Thoracic aorta (tissue), 2 donors: Measurements from ENCODE around the gene SSBP3. TPM values are rescaled to one million over a fixed set of nuclear protein-coding genes. Genes with fewer than 3 reads are reported as not detected.

Source experiments
- ATAC-seq: fragments of 150-250 bp; one replicate; pipeline ENCODE4 v1.8.0; 2017; ENCODE audit warnings: low read depth; ENCODE audit not compliant: insufficient number of reproducible peaks, low FRiP score
- DNase-seq: peaks from one replicate; pipeline ENCODE4 v3.0.0-alpha.2; 2020; ENCODE audit warnings: low spot score
- H3K27ac ChIP-seq, 2 donors: fragments of 200-600 bp; sonication (generic); 1 replicate in 1 of 2; 2 replicates in 1 of 2; pipeline ENCODE4 v1.5.1; 2016; ENCODE audit warnings: mild to moderate bottlenecking in 2 of 2, moderate library complexity in 2 of 2
- H3K27me3 ChIP-seq: fragments of 200-600 bp; sonication (generic); replicated peaks from 2 replicates; pipeline ENCODE4 v1.6.0; 2016; ENCODE audit warnings: mild to moderate bottlenecking; ENCODE audit not compliant: insufficient read depth
- H3K36me3 ChIP-seq: fragments of 200-600 bp; sonication (generic); one replicate; pipeline ENCODE4 v1.5.1; 2016
- H3K4me1 ChIP-seq, 2 donors: fragments of 200-600 bp; sonication (generic); 1 replicate in 1 of 2; 2 replicates in 1 of 2; pipeline versions ENCODE4 v1.5.1 to v1.6.0; 2016; ENCODE audit warnings: low read depth in 2 of 2, mild to moderate bottlenecking in 1 of 2; ENCODE audit not compliant: control insufficient read depth in 1 of 2
- H3K4me3 ChIP-seq: fragments of 200-600 bp; sonication (generic); 2 replicates; pipeline ENCODE4 v1.5.1; 2016; ENCODE audit warnings: mild to moderate bottlenecking
- H3K9me3 ChIP-seq: fragments of 200-600 bp; sonication (generic); 2 replicates; pipeline ENCODE4 v1.5.1; 2016
- CTCF ChIP-seq: fragments of 200-600 bp; sonication (generic); IDR thresholded peaks from one replicate; pipeline ENCODE4 v1.5.1; 2019; ENCODE audit warnings: antibody characterized with exemption
- total RNA-seq, 2 donors: library from RNA; depleted of rRNA; stranded (reverse); fragments of >200 nt; gene quantifications; one replicate each; pipeline versions ENCODE4 v1.1.0 to v1.2.3, GENCODE V29; 2016

Gene SSBP3
- total RNA-seq, 2 donors from 2014 or later = 33.4 to 87.1 TPM

DNA sequence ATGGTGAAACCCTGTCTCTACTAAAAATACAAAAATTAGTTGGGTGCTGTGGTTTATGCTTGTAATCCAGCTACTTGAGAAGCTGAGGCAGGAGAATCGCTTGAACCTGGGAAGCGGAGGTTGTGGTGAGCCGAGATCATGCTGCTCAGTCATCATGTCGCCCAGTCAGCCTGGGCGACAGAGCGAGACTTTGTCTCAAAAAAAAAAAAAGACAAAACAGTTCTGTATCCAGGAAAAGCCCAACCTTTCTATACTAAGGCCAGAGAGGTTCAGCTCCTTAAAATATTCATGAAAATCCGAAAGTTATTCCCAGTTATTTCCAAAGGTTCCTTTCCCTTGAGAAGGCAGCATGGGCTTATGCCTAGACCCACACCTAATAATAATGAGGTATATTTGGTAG, 202.0 kb downstream of the SSBP3 start:
- no peak overlapping the region for H3K4me3 ChIP-seq
- DNase-seq = no peak
- H3K4me1 ChIP-seq = peaks cover 13 to 21% of the 10 kb centered on the region in 2 donors
- no peak for ATAC-seq
- peaks cover 25% of the 10 kb centered on the region for H3K36me3 ChIP-seq
- no peaks in the 10 kb centered on the region for H3K27me3 ChIP-seq
- H3K27ac ChIP-seq = no peak overlapping the region
- no peaks in the 10 kb centered on the region for H3K9me3 ChIP-seq
- no peak for TF ChIP-seq CTCF

DNA sequence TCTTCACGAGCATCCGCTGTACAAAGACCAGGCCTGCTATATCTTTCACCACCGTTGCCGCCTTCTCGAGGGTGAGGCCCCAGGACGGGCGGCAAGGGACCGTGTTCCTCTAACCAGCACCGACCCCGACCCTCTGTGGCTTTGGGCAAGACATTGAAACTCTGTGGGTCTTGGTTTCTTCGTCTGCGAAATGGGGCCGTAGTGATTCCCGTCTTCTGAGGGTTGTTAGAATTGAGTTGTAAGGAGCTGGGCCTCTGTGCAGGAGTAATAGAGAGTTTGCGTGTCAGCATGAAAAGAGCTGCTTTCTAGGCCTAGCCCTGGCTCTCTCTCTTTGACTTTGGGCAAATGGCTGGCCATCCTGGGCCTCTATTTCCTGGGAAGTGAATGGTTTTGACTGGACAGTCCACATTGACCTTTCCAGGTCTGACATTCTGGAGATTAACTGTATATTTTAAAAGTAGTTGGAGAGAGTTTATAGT, 205.6 kb downstream of the SSBP3 start:
- H3K4me1 ChIP-seq = peaks cover 15 to 26% of the 10 kb centered on the region in 2 donors
- H3K27ac ChIP-seq = peak overlapping the region; percentile 43 to 57
- peaks cover 17% of the 10 kb centered on the region for H3K36me3 ChIP-seq
- peak overlapping the region; percentile 88 for H3K4me3 ChIP-seq
- ATAC-seq (no peak), DNase-seq (no peak)
- no peaks in the 10 kb centered on the region for H3K27me3 ChIP-seq
- H3K9me3 ChIP-seq = no peaks in the 10 kb centered on the region
- no peak for TF ChIP-seq CTCF

DNA sequence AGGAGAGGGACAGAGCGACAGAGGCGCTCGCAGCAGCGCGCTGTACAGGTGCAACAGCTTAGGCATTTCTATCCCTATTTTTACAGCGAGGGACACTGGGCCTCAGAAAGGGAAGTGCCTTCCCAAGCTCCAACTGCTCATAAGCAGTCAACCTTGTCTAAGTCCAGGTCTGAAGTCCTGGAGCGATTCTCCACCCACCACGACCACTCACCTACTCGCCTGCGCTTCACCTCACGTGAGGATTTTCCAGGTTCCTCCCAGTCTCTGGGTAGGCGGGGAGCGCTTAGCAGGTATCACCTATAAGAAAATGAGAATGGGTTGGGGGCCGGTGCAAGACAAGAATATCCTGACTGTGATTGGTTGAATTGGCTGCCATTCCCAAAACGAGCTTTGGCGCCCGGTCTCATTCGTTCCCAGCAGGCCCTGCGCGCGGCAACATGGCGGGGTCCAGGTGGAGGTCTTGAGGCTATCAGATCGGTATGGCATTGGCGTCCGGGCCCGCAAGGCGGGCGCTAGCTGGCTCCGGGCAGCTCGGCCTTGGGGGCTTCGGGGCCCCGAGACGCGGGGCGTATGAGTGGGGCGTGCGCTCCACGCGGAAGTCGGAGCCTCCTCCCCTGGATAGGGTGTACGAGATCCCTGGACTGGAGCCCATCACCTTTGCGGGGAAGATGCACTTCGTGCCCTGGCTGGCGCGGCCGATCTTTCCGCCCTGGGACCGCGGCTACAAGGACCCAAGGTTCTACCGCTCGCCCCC, 206.3 kb downstream of the SSBP3 start, which contains the start of the genes CYB5RL and MRPL37:
Gene CYB5RL (minus strand): TSS at position 266 of the 754 bp plus-strand sequence. CDS start 4,414 bp downstream, outside the sequence.
Gene MRPL37 (plus strand): TSS at position 403 of the 754 bp plus-strand sequence. CDS start 77 bp downstream, at position 480.
- H3K9me3 ChIP-seq = no peaks in the 10 kb centered on the region
- no peaks in the 10 kb centered on the region for H3K27me3 ChIP-seq
- H3K27ac ChIP-seq = peak within 1 kb of the TSS; percentile 43 to 57
- H3K36me3 ChIP-seq = peaks cover 17% of the 10 kb centered on the region
- DNase-seq (peak; percentile 80), ATAC-seq (peak; percentile 69)
- TF ChIP-seq CTCF = no peak
- peak within 1 kb of the TSS; percentile 88 for H3K4me3 ChIP-seq
- H3K4me1 ChIP-seq = peaks cover 15 to 26% of the 10 kb centered on the region in 2 donors

DNA sequence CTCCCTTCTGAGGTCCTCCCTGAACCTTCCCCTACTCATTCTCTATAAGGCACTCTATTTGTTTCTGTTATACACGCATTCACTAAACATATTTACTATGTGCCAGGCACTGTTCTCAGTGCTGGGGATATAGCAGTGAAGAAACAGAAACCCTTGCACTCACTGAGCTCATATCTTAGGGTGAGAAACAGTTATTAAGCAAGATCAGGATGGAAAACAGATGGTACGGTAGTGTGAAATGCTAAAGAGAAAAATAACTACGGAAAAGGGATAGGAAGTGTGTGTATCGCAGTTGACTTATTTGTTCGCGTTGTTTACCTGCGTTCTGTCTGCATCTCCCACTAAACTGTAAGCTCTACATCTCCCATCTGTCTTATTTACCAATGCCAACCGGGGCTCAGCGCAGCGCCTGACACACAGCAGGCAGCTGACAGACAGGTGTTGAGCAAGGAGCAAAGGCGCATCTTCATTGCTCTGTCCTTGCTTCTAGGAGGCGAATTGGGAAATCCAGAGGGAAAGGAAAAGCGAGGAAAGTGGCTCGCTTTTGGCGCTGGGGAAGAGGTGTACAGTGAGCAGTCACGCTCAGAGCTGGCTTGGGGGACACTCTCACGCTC, 206.9 kb downstream of the SSBP3 start:
- H3K36me3 ChIP-seq = peaks cover 17% of the 10 kb centered on the region
- ATAC-seq (no peak), DNase-seq (no peak)
- peak overlapping the region in 1 of 2 donors; percentile 37 for H3K27ac ChIP-seq
- peaks cover 15 to 26% of the 10 kb centered on the region in 2 donors for H3K4me1 ChIP-seq
- H3K27me3 ChIP-seq = no peaks in the 10 kb centered on the region
- H3K9me3 ChIP-seq = no peaks in the 10 kb centered on the region
- peak overlapping the region; percentile 88 for H3K4me3 ChIP-seq
- no peak for TF ChIP-seq CTCF

GRCh38 chr1:54193453-54193852, 212.7 kb downstream of the SSBP3 start:
- no peak for DNase-seq
- no peak for TF ChIP-seq CTCF

More at GRCh38 chr1:54193453-54193852, 212.7 kb downstream of the SSBP3 start:
- H3K27me3 ChIP-seq = no peaks in the 10 kb centered on the region
- ATAC-seq = no peak
- no peaks in the 10 kb centered on the region for H3K4me1 ChIP-seq
- H3K27ac ChIP-seq = no peak overlapping the region
- no peaks in the 10 kb centered on the region for H3K9me3 ChIP-seq
- no peak overlapping the region for H3K4me3 ChIP-seq
- H3K36me3 ChIP-seq = peaks cover 25% of the 10 kb centered on the region
